Natural killer cell (primary cell): Measurements from ENCODE around the gene ZNF480. TPM values are rescaled to one million over a fixed set of nuclear protein-coding genes. Genes with fewer than 3 reads are reported as not detected.

ENCODE experiments used
- ATAC-seq, 3 donors: fragments of 150-1000 bp in 2 of 3; fragments of 200-7000 bp in 1 of 3; cut with Tn5 transposase; 1 replicate in 1 of 3; 2 replicates in 2 of 3; pipeline ENCODE4 v1.10.0; 2021; ENCODE audit warnings: mild to moderate bottlenecking in 2 of 3, moderate library complexity in 2 of 3
- DNase-seq, 2 donors: peaks; one replicate each; pipeline versions ENCODE4 v3.0.0 to v3.0.0-alpha.2; 2013 to 2021; ENCODE audit warnings: mixed read lengths in 1 of 2
- H3K27ac ChIP-seq: one replicate; pipeline ENCODE4 v1.5.1; 2013; ENCODE audit warnings: mild to moderate bottlenecking, low read length
- H3K27me3 ChIP-seq: one replicate; pipeline ENCODE4 v1.6.1; 2013; ENCODE audit warnings: low read length; ENCODE audit not compliant: control insufficient read depth, insufficient read depth
- H3K36me3 ChIP-seq: one replicate; pipeline ENCODE4 v1.6.1; 2013; ENCODE audit warnings: low read length; ENCODE audit not compliant: control insufficient read depth, insufficient read depth
- H3K4me1 ChIP-seq: one replicate; pipeline ENCODE4 v1.6.1; 2013; ENCODE audit warnings: low read length; ENCODE audit not compliant: control insufficient read depth, insufficient read depth
- H3K4me3 ChIP-seq: one replicate; pipeline ENCODE4 v1.5.1; 2013; ENCODE audit warnings: low read length
- H3K9me3 ChIP-seq: one replicate; pipeline ENCODE4 v1.6.1; 2013; ENCODE audit warnings: low read length; ENCODE audit not compliant: control insufficient read depth, insufficient read depth
- H3K27ac Mint-ChIP-seq, 2 donors: one replicate each; pipeline ENCODE4 v1.8.0; 2022; ENCODE audit warnings: mild to moderate bottlenecking in 2 of 2, mixed read lengths in 2 of 2, moderate library complexity in 1 of 2
- H3K27me3 Mint-ChIP-seq, 2 donors: one replicate each; pipeline ENCODE4 v1.8.0; 2022; ENCODE audit warnings: low read depth in 2 of 2, mixed read lengths in 2 of 2
- H3K36me3 Mint-ChIP-seq: one replicate; pipeline ENCODE4 v1.8.0; 2022; ENCODE audit warnings: mixed read lengths
- H3K4me1 Mint-ChIP-seq, 2 donors: one replicate each; pipeline ENCODE4 v1.8.0; 2022; ENCODE audit warnings: mixed read lengths in 2 of 2
- H3K4me3 Mint-ChIP-seq: one replicate; pipeline ENCODE4 v1.8.0; 2022; ENCODE audit warnings: mild to moderate bottlenecking, moderate library complexity, mixed read lengths
- H3K9me3 Mint-ChIP-seq, 2 donors: one replicate each; pipeline ENCODE4 v1.8.0; 2022; ENCODE audit warnings: mixed read lengths in 2 of 2
- CTCF ChIP-seq: fragments of 200-600 bp; IDR thresholded peaks from one replicate; pipeline ENCODE4 v1.8.0; 2022; ENCODE audit warnings: antibody characterized with exemption
- WGBS: methylation state at CpG from one replicate; pipeline ENCODE4 v1.1.7; 2013; ENCODE audit warnings: missing lambda C conversion rate; ENCODE audit not compliant: insufficient coverage; 5-methylcytosine and 5-hydroxymethylcytosine counted together
- intact Hi-C: fragments of 100-400 bp; cut with micrococcal nuclease; formaldehyde crosslinking; loops from one replicate; pipeline ENCODE4 v1.14.2; 2022
- total RNA-seq, 4 donors: library from RNA; stranded (reverse); fragments of 120-200 nt in 1 of 4; gene quantifications; one replicate each; pipeline versions ENCODE4 v1.2.3 to v1.2.4, GENCODE V29; 2013 to 2022

The ZNF480 gene
- total RNA-seq, 3 donors from 2014 or later (not counting 1 experiment from before 2014, with no cell fraction given): 6.4 to 9.4 (median 7.6) TPM

- peaks cover 26% of the 10 kb centered on the region for H3K36me3 Mint-ChIP-seq
These were observed 814 bp downstream of the ZNF480 start for GRCh38 chr19:52297601-52298364.

GRCh38 chr19:52307275-52307674 is 10.3 kb downstream of the ZNF480 start:
- H3K27ac Mint-ChIP-seq: peak overlapping the region in 1 of 2 donors; percentile 42
- no peak overlapping the region for H3K4me3 Mint-ChIP-seq
- H3K36me3 ChIP-seq: peaks cover 22% of the 10 kb centered on the region
- H3K27me3 ChIP-seq: no peaks in the 10 kb centered on the region
- WGBS: 98% methylated on average over 10 of the region's 10 CpGs
- DNase-seq (peak in 1 of 2 donors; percentile 26), ATAC-seq (no peak)
- H3K36me3 Mint-ChIP-seq: peaks cover 72% of the 10 kb centered on the region
- no peaks in the 10 kb centered on the region for H3K4me1 Mint-ChIP-seq
- H3K27me3 Mint-ChIP-seq: no peaks in the 10 kb centered on the region
- peaks cover 71% of the 10 kb centered on the region for H3K9me3 ChIP-seq
- no peaks in the 10 kb centered on the region for H3K4me1 ChIP-seq
- TF ChIP-seq CTCF: no peak
- H3K9me3 Mint-ChIP-seq: peaks cover 3 to 14% of the 10 kb centered on the region in 2 donors
- H3K4me3 ChIP-seq: no peak overlapping the region
- H3K27ac ChIP-seq: no peak overlapping the region
- intact Hi-C loops: no loop called here

More at GRCh38 chr19:52297601-52298364, 814 bp downstream of the ZNF480 start:
- ATAC-seq (no peak), DNase-seq (no peak)
- peaks cover 18 to 27% of the 10 kb centered on the region in 2 donors for H3K4me1 Mint-ChIP-seq
- Histone ChIP-seq H3K4me1 (peaks cover 14% of the 10 kb centered on the region), H3K36me3 (peaks cover 27% of the 10 kb centered on the region), H3K27me3 (no peaks in the 10 kb centered on the region), H3K27ac (peak overlapping the region; percentile 94), H3K4me3 (peak overlapping the region; percentile 94), H3K9me3 (peaks cover 14% of the 10 kb centered on the region)
- H3K9me3 Mint-ChIP-seq: peaks cover 0 to 3% of the 10 kb centered on the region in 2 donors
- H3K27ac Mint-ChIP-seq: peak overlapping the region; percentile 84 to 94
- H3K27me3 Mint-ChIP-seq: no peaks in the 10 kb centered on the region
- 30% methylated on average over 17 of the region's 18 CpGs for WGBS
- no peak for TF ChIP-seq CTCF
- intact Hi-C loops: loop anchor here (2.0 kb wide), 2 partner anchors 27 to 39 kb away; partner anchors contain the start of gene ZNF610
- H3K4me3 Mint-ChIP-seq: peak overlapping the region; percentile 99

GRCh38 chr19:52322429-52322828 is 25.5 kb downstream of the ZNF480 start:
- peaks cover 12 to 30% of the 10 kb centered on the region in 2 donors for H3K9me3 Mint-ChIP-seq
- no peak overlapping the region for H3K27ac Mint-ChIP-seq
- Histone ChIP-seq H3K4me1 (no peaks in the 10 kb centered on the region), H3K9me3 (peaks cover 58% of the 10 kb centered on the region), H3K27ac (no peak overlapping the region), H3K36me3 (peaks cover 48% of the 10 kb centered on the region), H3K4me3 (no peak overlapping the region), H3K27me3 (no peaks in the 10 kb centered on the region)
- no peak for ATAC-seq
- H3K36me3 Mint-ChIP-seq: peaks cover 60% of the 10 kb centered on the region
- peaks cover 0 to 3% of the 10 kb centered on the region in 2 donors for H3K4me1 Mint-ChIP-seq
- no peaks in the 10 kb centered on the region for H3K27me3 Mint-ChIP-seq
- WGBS: 98% methylated on average over 6 of the region's 6 CpGs
- intact Hi-C loops: no loop called here
- DNase-seq: no peak
- no peak for TF ChIP-seq CTCF
- no peak overlapping the region for H3K4me3 Mint-ChIP-seq
